ENCODE data around the gene CD48.

Gene CD48, protein sequence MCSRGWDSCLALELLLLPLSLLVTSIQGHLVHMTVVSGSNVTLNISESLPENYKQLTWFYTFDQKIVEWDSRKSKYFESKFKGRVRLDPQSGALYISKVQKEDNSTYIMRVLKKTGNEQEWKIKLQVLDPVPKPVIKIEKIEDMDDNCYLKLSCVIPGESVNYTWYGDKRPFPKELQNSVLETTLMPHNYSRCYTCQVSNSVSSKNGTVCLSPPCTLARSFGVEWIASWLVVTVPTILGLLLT

DNA sequence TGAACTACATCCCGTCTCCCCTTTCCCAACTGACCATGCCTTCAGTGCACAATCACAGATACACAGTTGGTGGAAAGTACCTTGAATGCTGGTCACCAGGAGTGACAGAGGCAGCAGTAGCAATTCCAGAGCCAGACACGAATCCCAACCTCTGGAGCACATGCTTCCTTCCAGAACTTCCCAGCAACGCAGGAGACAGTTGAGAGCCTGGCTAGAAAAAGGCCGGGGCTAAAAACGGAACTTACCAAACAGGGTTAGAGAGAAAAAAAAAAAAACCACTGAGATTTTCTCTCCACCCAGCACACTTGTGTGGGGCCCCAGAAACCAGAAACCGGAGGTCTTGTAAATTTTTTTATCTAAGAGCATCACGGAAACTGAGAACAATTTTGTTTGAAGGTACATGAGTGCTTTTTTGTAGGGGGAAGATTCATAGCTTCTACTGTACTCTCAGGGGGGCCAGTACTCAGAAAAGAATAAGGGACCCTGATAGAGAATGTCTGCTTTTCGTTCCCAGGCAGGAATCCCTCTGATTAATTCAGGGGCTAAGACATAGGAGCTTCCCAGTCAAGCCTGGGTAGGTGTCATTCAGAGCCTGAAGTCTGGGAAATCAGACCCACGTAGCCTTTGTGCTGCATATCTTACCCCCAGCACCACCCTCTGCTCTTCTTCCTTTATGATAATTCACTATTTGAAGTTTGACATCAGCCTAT is at the start of gene CD48:
CD48 (minus strand) TSS at position 221 of the 710 bp plus-strand sequence; CDS start at position 162, 59 bp downstream.
- peak in 1 of 3 donors; percentile 37 for DNase-seq (ENCODE audit: low read depth in 2 of 3, low spot score in 1 of 3)

GRCh38 chr1:160761046-160761445 is 49.4 kb upstream of the CD48 start:
- DNase-seq (ENCODE audit: low read depth in 2 of 3, low spot score in 1 of 3), result no peak

DNA sequence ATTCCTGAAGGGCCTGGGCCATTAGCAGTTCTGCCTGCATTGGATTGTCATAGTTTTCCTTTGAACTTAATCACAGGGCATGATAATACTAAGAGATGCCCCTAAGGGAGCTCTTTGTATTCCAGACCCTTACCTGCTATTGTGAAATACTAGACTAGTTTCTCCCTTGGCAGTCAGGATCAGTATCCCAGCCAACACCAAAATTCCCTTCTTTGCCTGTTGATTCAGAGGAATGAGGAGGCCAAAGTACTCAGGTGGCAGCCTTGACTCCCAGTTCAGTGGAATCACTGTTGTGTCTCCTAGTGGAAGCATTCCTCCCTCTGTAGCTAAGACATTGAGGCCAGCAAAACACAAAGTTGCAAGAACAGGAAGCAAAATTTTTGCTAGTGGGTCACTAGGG is 48.1 kb upstream of the CD48 start:
- no peak for DNase-seq (ENCODE audit: low read depth in 2 of 3, low spot score in 1 of 3)

- DNase-seq (ENCODE audit: low read depth in 2 of 3, low spot score in 1 of 3), result no peak
Measured at GRCh38 chr1:160758521-160758920, 46.9 kb upstream of the CD48 start.

- DNase-seq (ENCODE audit: low read depth in 2 of 3, low spot score in 1 of 3), result no peak
Measured at GRCh38 chr1:160756849-160757201, 45.2 kb upstream of the CD48 start.

DNA sequence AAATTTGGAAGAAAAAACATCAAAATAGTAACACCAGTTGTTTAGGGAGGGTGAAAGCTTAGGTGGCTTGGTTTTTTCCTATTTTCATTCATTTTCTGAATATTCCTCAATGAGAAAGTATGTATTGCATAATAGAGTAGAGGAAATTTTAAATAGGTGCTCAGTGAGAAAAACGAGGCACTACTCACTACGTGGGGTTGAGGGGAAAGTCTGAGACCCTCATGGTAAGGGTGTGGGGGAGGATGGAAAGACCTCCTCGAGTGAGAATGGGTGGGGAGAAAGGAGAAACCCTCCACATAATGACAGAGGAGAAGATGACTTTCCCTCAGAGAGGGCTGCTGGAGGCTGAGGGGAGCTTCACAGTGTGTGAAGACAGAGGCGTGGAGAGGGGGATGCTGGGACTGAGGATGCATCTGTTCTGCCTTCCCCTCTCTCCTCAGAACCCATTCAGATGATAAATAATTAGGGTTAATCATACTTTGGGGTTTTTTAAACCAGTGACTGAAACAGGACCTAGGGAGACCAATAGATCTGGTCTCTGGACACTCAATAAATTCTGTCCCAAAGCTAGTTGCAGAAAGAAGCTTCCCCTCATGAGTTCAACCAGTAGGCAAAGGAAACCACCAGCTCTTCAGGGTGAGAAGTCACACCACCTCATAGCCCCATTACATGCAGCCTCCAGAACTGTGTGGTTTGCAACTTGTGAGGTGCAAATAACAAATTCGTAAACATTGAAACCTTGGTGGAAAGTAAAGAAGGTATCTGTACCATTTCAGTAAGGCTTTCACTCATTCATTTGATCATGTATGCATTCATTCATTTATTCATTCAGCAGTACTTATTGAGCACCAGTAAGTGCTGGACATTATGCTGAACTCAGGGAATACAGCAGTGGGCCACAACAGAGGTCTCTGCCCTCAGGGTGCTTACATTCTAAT is 44.6 kb upstream of the CD48 start:
- DNase-seq (ENCODE audit: low read depth in 2 of 3, low spot score in 1 of 3), result no peak

GRCh38 chr1:160755461-160755860 is 43.8 kb upstream of the CD48 start:
- no peak for DNase-seq (ENCODE audit: low read depth in 2 of 3, low spot score in 1 of 3)

GRCh38 chr1:160753594-160753993 is 42.0 kb upstream of the CD48 start:
- no peak for DNase-seq (ENCODE audit: low read depth in 2 of 3, low spot score in 1 of 3)

DNA sequence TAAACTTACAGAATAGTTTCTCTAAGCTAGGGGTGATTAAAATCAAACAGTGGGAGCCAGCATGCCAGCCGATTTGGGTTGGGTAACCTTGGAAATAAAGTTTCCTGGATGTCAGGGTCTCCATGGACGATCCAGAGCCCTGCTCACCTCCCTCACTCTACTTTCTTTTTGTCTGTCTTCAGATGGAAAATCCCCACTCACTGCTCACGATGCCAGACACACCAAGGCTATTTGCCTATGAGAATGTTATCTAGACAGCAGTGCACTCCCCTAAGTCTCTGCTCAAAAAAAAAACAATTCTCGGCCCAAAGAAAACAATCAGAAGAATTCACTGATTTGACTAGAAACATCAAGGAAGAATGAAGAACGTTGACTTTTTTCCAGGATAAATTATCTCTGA is 41.3 kb upstream of the CD48 start:
- no peak for DNase-seq (ENCODE audit: low read depth in 2 of 3, low spot score in 1 of 3)

DNA sequence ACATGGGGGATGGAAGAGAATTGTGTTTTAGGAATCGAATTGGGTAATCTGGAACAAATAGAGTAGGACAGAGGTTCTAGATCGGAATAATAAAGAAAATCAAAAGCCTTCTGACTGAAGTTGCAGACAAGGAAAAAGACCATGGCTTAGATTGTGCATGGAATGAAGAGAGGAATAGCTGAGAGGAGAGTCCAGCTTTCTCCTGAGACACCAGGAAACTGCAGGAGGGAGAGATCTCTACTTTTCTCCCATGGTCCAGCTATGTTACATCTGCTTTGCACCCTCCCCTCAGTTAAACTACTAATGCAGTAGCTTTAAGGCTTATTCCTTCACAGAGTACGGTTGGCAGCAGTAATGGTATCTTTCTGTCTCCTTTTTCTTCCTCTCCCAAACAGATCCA is 40.8 kb upstream of the CD48 start:
- no peak for DNase-seq (ENCODE audit: low read depth in 2 of 3, low spot score in 1 of 3)

GRCh38 chr1:160750608-160751007 is 39.0 kb upstream of the CD48 start:
- DNase-seq (ENCODE audit: low read depth in 2 of 3, low spot score in 1 of 3), result no peak

DNA sequence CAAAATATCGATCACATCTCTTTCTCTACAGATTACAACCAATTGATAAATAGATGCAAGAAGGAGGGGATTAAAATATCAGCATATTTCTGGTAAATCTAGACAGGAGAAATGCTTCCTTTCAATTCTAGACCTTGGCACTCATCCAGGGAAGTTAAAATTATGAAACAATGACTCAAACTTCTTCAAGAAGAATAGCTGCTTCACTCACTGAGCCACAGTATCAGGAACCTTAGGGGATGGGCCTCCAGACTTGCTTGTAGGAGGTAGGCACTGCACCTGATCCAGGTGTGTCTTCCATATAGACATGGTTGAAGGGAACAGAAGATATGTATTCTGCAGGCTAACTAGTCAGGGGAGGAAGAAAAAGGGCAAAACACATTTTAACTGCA is 37.3 kb upstream of the CD48 start:
- no peak for DNase-seq (ENCODE audit: low read depth in 2 of 3, low spot score in 1 of 3)

DNA sequence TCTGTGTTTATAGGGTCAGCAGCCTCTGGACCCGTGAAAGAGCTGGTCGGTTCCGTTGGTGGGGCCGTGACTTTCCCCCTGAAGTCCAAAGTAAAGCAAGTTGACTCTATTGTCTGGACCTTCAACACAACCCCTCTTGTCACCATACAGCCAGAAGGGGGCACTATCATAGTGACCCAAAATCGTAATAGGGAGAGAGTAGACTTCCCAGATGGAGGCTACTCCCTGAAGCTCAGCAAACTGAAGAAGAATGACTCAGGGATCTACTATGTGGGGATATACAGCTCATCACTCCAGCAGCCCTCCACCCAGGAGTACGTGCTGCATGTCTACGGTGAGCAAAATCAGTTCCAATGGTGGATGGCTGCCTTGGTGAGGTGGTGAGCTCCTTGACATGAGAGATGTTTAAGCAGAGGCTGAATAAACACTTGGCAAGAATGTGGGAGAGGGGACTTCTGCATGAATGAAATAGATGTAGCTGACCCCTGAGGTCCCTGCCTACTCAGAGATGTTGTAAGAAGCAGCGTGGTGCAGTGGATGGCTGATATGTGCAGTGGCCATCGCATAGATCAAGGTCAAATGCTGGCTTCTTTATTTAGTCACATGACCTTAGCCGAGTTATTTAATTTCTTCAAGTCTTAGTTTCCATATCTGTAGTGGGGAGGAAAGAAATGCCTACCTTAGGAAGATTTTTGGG is 36.7 kb upstream of the CD48 start:
- no peak for DNase-seq (ENCODE audit: low read depth in 2 of 3, low spot score in 1 of 3)

- no peak for DNase-seq (ENCODE audit: low read depth in 2 of 3, low spot score in 1 of 3)
Measured at GRCh38 chr1:160747717-160748116, 36.1 kb upstream of the CD48 start.

GRCh38 chr1:160746836-160747500 is 35.3 kb upstream of the CD48 start:
- DNase-seq (ENCODE audit: low read depth in 2 of 3, low spot score in 1 of 3), result no peak

GRCh38 chr1:160745551-160745950 is 33.9 kb upstream of the CD48 start:
- no peak for DNase-seq (ENCODE audit: low read depth in 2 of 3, low spot score in 1 of 3)

DNA sequence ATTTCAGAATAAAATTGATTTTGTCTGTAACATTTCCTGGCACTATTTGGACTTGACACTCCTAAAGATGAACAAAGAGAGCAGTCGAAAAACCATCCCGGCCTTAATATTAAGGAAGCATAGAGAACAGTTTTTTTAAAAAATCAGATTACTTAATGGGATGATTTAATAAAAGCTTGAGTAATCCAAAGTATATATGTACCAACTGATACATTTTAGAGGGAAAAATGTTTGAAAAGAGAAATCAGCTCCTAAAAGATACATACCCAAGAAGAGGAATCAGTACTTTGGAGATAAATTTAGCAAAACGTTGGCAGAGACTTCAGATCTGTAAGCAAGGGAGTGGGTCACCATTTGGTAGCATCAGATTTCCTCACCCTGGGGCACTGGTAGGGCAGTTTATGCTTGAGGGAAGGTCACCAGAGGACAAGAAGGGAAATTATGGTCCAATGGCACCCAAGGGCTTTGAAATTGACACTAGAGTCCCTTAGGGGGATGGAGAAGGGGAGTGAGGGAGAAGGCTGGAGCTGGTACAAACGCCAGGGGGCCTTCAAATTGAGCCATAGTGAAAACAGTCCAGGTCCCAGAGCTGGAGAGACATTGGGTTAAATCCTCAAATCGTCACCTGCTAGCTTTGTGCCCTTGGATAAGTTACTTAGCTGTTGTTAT is 33.4 kb upstream of the CD48 start:
- no peak for DNase-seq (ENCODE audit: low read depth in 2 of 3, low spot score in 1 of 3)

DNA sequence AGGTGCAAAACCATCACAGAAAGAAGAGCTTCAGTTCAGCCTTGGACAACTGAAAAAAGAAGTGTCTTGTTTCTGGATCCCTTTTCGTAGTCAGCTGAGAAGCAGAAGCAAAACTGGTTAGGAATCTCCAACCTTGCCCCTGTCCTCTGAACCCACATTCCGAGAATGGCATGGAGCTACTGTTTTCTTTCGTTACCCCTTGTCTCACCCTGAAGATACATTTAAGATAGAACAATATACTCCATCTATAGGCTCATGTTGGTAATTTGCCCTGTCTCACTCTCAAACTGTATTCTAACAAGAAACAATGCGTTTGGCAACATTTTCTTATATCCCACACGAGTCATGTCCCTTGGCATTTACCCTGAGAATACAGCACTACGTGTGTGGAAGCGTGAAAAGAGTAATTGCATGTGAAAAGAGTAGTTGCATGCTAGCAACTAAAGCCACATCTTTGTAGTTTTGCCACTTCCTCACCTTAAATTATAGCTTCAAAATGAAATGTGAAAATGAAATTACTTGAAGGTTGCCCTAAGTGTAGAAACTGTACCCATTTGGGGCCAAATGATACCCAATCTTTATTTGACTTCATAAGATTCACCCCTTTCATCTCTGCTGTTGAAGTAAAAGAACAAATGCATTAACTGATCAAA is 32.7 kb upstream of the CD48 start:
- DNase-seq (ENCODE audit: low read depth in 2 of 3, low spot score in 1 of 3), result no peak

GRCh38 chr1:160743266-160743665 is 31.6 kb upstream of the CD48 start:
- no peak for DNase-seq (ENCODE audit: low read depth in 2 of 3, low spot score in 1 of 3)
